HepG2 (cell line): ENCODE measurements around the gene ITIH1. TPM values are rescaled to one million over a fixed set of nuclear protein-coding genes. Genes with fewer than 3 reads are reported as not detected.
A peak's percentile ranks its signal among the peaks of the same experiment; 100 is the strongest.

Experiments used
- ATF7-NPFF ChIP-seq: sonication (generic); formaldehyde crosslinking; IDR thresholded peaks from 2 replicates; pipeline ENCODE4 v1.8.1; 2023; ENCODE audit warnings: mild to moderate bottlenecking, low read depth, missing genetic modification reagents, moderate library complexity
- CEBPZ ChIP-seq: IDR thresholded peaks from 2 replicates; pipeline ENCODE4 v1.6.1; 2012; ENCODE audit warnings: low read length, improper control_type of control experiment
- CERS6 ChIP-seq: sonication (generic); formaldehyde crosslinking; IDR thresholded peaks from 2 replicates; pipeline ENCODE4 v1.5.0; 2020; ENCODE audit warnings: missing genetic modification reagents
- GFI1 ChIP-seq: sonication (generic); formaldehyde crosslinking; IDR thresholded peaks from 2 replicates; pipeline ENCODE4 v1.5.0; 2020; ENCODE audit warnings: missing genetic modification reagents, mild to moderate bottlenecking, borderline replicate concordance
- HBP1 ChIP-seq: IDR thresholded peaks from 2 replicates; pipeline ENCODE4 v1.6.1; 2016; ENCODE audit warnings: low read depth, control low read depth
- LRRFIP1 ChIP-seq: sonication (generic); formaldehyde crosslinking; conservative IDR thresholded peaks from 2 replicates; pipeline ENCODE4 v1.4.0; 2020; ENCODE audit warnings: missing genetic modification reagents
- MIXL1 ChIP-seq: IDR thresholded peaks from 2 replicates; pipeline ENCODE4 v1.6.1; 2016
- NBN ChIP-seq: fragments of 450-650 bp; conservative IDR thresholded peaks from 2 replicates; pipeline ENCODE4 v1.6.1; 2017
- NR2F2 ChIP-seq: IDR thresholded peaks from 2 replicates; pipeline ENCODE4 v1.6.1; 2012; ENCODE audit warnings: low read depth, inconsistent platforms, borderline replicate concordance
- REXO4 ChIP-seq: sonication (generic); formaldehyde crosslinking; IDR thresholded peaks from 2 replicates; pipeline ENCODE4 v1.8.0; 2022; ENCODE audit warnings: missing genetic modification reagents, mild to moderate bottlenecking, borderline replicate concordance
- RFX1 ChIP-seq: fragments of 450-650 bp; IDR thresholded peaks from 2 replicates; pipeline ENCODE4 v1.6.1; 2017
- RFXANK ChIP-seq: IDR thresholded peaks from 2 replicates; pipeline ENCODE4 v1.6.1; 2016
- YEATS2 ChIP-seq: sonication (generic); formaldehyde crosslinking; IDR thresholded peaks from 2 replicates; pipeline ENCODE4 v1.4.0; 2020; ENCODE audit warnings: missing genetic modification reagents, borderline replicate concordance
- ZBTB1 ChIP-seq: sonication (generic); formaldehyde crosslinking; IDR thresholded peaks from 2 replicates; pipeline ENCODE4 v1.4.0; 2020; ENCODE audit warnings: missing genetic modification reagents, borderline replicate concordance
- ZNF326 ChIP-seq: sonication (generic); formaldehyde crosslinking; IDR thresholded peaks from 2 replicates; pipeline ENCODE4 v1.4.0; 2020; ENCODE audit warnings: missing genetic modification reagents, borderline replicate concordance
- ZNF687 ChIP-seq: sonication (generic); formaldehyde crosslinking; IDR thresholded peaks from 2 replicates; pipeline ENCODE4 v1.5.1; 2020; ENCODE audit warnings: mild to moderate bottlenecking, missing genetic modification reagents, moderate library complexity
- ZNF792 ChIP-seq: IDR thresholded peaks from 2 replicates; pipeline ENCODE4 v1.6.1; 2016
- polyA plus RNA-seq, 8 experiments: library from polyadenylated mRNA; depleted of rRNA in 3 of 8; stranded (reverse) in 7 of 8; unstranded in 1 of 8; fragments of >200 nt; fragmentation: Illumina TruSeq in 4 of 8; extraction: Trizol in 4 of 8; gene quantifications; 2 replicates each; pipeline versions ENCODE4 v1.2.1 to v1.2.3, GENCODE V29; 2011 to 2016; ENCODE audit warnings: low read depth in 4 of 8, missing spikeins in 1 of 8, mixed read lengths in 1 of 8; ENCODE audit not compliant: insufficient read depth in 1 of 8
- total RNA-seq, 5 experiments: library from RNA; depleted of rRNA; stranded (reverse); fragments of >200 nt; fragmentation: Illumina TruSeq; extraction: Trizol; gene quantifications; 2 replicates each; pipeline ENCODE4 v1.2.3, GENCODE V29; 2016; ENCODE audit warnings: low read depth in 1 of 5

The ITIH1 gene
- total and polyA plus RNA-seq, 2 of the 13 experiments (the other 11 are each of a cell fraction or from before 2014, with no cell fraction given) = 12.3 to 19.6 TPM

GRCh38 chr3:52774901-52775864, 2.2 kb upstream of the ITIH1 start (continued):
- TF ChIP-seq ZNF687 (CRISPR knock-in tag) (peak; percentile 71), GFI1 (no peak), ATF7-NPFF (CRISPR knock-in tag) (peak; percentile 44; the same call in 1 of the 2 replicates), LRRFIP1 (no peak), NBN (no peak), HBP1 (CRISPR knock-in tag) (peak; percentile 52; the same call in 1 of the 2 replicates), NR2F2 (peak; percentile 94), RFXANK (CRISPR knock-in tag) (no peak), CEBPZ (no peak), REXO4 (no peak), YEATS2 (CRISPR knock-in tag) (no peak), ZBTB1 (CRISPR knock-in tag) (no peak), ZNF792 (CRISPR knock-in tag) (0 out of 2 replicates have a peak, but pooled peaks have one; percentile 26), ZNF326 (CRISPR knock-in tag) (no peak), RFX1 (no peak), MIXL1 (CRISPR knock-in tag) (peak; percentile 82), CERS6 (CRISPR knock-in tag) (no peak)
